HUDEP-2 (cell line): ENCODE results near the gene BTK.

ENCODE experiments used
- DNase-seq, 76 experiments: peaks; one replicate each; lab custom pipeline; 2025; ENCODE audit not compliant: unreplicated experiment in 76 of 76; lab: John Stamatoyannopoulos, UW

BTK gene

DNA sequence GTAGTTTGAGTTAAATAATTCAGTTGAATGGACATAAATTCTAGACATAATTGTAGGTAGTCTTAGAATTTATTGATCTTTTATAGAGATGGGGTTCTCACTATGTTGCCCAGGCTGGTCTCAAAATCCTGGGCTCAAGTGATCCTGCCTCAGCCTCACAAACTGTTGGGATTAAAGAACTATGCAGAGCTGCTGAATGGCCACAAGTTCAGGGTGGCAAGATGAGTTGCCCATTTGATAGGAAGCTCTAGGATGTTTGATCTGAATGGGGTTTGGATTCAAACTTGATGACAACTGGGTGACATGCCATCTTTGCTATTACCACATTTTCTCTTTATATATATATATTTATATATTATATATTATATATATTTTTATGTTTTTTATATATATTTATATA, 8.4 kb upstream of the BTK start:
- DNase-seq = no peak

GRCh38 chrX:101393530-101394305, 7.7 kb upstream of the BTK start:
- DNase-seq = no peak

- DNase-seq = no peak
Measured at GRCh38 chrX:101391831-101392230, 5.8 kb upstream of the BTK start.

DNA sequence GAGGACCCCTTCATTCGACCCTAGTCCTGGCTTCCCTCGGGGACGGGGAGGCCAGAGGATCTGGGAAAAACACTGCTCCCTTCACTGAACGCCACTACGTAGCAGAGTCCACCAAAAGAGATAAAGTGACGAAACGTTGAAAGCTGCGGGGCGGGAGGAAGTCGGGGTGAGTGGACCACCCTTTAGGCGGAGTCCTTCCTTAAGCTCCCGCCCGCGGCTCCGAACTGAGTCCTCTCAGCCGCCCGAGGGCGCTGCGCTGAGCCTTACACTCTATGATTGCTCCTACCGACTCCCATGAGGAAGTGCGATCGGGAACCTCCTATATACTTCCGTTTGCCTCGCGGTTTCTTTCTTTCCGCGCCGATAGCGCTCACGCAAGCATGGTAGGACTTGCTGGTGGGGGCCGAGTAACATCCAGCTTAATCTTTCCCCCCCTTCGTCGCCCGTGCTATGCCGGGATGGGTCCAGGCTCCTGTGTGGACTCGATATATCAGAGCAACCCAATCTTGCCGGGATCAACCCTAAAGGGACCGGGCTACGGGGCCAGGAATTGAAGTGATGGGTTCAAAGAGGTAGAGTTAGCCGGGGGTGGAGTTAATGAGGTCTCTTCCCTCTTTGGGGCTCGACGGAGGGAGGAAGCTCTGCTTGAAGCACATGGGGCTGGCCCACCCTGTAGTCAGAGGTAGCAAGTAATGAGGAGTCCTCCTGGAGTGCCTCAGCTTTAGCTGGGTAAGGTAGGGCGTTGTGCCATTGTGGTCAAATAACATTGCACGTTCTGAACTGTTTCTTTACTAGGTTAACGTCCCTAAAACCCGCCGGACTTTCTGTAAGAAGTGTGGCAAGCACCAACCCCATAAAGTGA, 4.9 kb upstream of the BTK start, which contains the start of gene RPL36A:
Gene RPL36A (plus strand): TSS at position 348 of the 862 bp plus-strand sequence. CDS start 33 bp downstream, at position 381.
- peak; percentile 2 to 93 (median 77) for DNase-seq

GRCh38 chrX:101388604-101389003, 2.6 kb upstream of the BTK start:
- DNase-seq = no peak

GRCh38 chrX:101386542-101386885, 523 bp upstream of the BTK start:
- DNase-seq = peak in 1 of 76 experiments; percentile 23

- DNase-seq = peak in 8 of 76 experiments; percentile 0 to 11 (median 2)
Measured at GRCh38 chrX:101385026-101385684, 836 bp downstream of the BTK start.

DNA sequence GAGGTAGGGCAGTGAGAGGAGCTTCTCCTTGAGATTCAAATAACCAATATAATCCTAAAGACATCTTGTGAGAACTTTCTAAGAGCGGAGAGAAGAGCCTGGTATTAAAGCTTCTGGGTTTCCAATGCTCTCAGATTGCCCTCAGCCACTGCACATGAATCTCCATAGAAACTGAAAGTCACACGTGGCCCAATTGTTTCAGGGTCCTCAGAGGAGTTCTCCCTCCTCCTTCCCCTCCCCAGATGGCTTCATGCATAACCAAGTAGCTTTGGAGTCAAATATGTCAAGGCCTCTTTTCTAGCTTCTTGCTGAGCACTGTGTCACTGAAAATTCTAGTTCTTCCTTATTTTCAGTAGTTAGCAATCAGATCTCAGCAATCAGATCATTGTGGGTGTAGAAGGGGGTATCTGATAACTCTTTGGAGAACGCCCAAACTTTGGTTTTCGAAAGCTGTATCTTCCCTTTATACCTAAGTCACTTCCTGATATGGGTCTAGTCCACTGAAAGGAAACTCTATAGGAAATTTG, 2.2 kb downstream of the BTK start:
- peak in 1 of 76 experiments; percentile 13 for DNase-seq

GRCh38 chrX:101377547-101377946, 8.4 kb downstream of the BTK start:
- DNase-seq = no peak

DNA sequence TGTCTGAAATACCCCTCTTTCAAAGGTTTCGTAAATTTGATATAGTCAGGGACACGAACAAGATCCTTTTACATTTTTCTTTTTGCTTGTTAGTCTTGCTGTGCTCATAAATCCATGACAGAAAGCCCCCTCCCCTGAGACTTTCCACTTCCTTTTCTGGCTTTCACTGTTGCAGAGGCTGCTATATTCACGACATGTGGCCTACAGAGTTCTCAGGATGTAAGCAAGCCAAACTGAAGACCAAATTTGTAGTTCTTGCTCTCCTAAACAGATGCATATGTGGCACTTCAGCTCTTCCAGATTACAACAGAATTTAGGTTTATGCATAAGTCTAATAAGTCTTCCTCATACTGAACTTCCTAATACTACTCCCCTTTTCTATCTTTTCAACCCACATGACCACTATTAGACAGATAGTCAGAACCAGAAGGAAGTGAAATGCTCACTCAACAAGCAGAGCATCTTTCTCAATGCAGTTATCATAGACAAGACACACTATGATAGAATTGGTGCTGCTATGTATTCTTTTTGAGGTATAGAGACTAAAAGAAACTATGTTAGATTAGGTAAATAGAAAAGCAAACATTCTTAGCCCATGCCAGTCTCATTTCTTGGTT, 15.0 kb downstream of the BTK start:
- DNase-seq = no peak

DNA sequence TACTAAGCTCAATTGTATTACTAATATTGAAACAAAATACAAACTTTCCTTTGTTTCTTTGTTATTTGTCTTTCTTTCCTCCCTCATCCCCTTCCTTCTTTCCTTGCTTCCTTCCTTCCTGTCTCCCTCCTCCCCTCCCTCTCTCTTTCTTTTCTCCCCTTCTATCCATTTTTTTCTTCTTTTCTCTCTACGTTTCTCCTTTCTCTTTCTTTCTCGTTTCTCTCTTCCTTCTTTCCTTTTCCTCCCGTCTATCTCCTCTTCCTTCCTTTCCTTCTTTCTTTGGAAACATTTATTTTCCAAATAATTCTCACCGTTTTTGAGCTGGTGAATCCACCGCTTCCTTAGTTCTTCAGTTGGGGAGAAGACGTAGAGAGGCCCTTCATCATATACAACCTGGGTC, 16.3 kb downstream of the BTK start:
- no peak for DNase-seq

DNA sequence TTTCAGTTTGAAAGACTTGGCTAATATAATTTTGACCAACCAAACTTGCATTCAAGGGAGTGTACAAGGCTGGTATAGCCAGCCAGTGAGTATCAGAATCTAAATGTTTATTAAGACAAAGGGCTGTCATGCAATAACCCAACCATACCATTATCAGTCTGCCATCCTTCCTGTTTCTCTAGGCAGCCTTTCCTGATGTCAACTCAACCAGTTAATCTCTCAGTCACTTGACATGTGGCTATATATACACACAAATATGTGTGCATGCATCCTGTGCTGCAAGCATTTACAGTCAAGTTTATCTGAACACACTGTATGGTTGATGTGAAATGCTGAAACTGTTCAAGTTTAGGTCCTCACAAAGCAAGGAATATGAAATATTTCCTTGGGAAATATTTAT, 17.2 kb downstream of the BTK start:
- DNase-seq = no peak

DNA sequence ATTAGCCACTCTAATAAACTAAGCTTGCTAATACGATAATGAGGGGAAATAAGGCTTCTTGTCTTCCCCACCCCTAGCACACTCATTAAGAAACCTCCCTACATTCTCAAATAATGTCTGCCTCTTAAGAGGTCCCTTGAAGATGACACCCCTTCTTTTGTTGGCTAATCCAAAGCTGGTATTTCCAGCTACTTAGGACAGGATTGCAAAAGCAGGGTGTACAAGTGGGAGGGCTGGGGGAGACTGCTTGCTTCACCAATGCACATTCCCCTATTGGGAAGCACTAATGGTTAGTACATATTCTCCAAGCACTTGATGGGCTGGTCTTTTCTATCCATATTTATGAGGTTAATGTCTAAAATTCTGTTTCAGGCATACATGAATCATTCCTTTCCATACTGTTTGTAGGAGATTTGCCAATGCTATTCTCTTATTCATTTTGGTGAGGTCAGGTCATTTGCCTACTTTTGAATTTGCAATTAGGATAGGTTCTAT, 20.6 kb downstream of the BTK start:
- no peak for DNase-seq

DNA sequence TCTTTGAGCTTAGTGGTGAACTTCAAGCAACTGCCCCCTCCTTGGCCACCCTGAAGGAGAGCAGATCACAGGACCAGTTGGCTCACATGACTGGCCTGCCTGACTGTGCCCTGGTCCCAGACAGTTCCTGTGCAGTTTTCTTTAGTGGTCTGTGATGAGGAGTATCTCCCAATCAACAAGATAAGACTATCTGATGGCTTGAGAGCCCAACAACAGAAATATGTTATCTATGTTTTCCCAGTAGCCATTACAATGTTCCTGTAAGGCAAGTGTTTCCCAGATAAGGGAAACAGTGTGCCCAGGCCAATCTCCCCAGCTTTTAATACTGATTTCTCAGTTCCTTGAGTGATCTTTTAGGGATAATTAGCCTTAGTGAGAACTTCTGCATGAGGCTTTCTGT, 23.2 kb downstream of the BTK start:
- peak in 26 of 76 experiments; percentile 0 to 23 (median 2) for DNase-seq

DNA sequence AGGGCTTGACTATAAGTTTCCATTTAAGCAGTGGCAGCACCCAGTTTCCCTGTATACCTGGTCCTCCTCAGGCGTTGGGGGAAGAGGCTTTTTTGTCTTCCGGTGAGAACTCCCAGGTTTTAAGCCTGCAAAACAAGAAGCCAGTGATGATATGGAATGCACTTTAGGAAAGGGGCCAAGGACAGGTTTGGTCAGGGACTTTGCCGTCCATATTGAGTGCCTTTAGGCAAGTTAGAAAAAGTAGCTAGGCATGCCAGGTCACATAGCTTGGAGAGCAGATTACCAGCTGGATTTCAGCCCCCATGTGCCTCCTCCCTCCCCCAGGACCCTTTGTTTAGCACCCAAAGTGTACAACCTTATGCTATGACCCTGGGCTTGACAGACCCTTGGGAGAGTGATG, 23.9 kb downstream of the BTK start:
- DNase-seq = no peak

- peak in 72 of 76 experiments; percentile 1 to 80 (median 40) for DNase-seq
Measured at GRCh38 chrX:101360390-101360789, 25.6 kb downstream of the BTK start.

- peak in 15 of 76 experiments; percentile 8 to 63 (median 40) for DNase-seq
Measured at GRCh38 chrX:101359966-101360365, 26.0 kb downstream of the BTK start.

DNA sequence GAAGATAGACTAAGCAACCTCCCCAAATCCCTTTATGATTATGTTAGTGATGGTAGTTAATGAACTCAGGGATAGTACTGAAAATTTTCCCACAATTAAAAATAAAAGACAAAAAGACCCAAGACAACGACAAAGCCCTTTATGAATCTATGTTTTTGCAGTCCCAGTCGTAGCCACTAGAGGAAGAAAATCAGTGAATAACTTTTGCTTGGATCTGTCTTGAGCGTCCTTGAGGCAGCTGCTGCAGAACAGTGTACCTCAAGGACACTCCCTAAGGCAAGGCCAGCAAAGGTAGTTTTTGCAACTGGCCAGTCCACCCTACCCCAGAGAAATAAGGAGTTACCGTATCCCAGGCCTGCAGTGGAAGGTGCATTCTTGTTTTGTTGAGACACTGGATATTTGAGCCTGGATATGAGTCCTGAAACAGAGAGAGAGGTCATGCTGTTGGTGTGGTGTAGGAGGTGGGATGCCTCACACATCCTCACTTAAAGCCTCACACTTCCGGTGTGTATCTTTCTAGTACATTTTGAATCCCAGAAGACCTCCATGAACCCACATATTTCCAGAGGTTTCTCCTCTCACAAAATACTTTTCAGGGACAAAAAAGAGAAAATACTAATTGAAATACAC, 28.7 kb downstream of the BTK start:
- peak in 5 of 76 experiments; percentile 3 to 13 (median 8) for DNase-seq

DNA sequence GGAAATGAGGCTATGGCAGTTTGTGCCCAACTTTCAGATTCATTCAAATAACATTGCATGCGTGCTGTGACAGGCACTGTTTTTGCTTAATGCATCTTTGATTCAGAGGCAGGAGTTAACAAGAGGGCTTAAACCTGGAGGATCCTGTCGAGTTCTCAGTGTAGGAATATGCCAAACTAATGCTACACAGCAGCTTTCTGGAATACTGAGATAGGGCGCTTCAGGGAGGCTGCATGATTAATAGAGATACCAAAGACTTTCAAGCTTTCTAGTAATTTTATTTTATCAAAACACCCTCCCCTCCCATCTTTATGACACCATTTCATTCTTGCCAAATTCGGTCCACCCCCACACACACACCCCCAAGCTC, 36.8 kb downstream of the BTK start:
- peak in 8 of 76 experiments; percentile 0 to 39 (median 9) for DNase-seq
